ENCODE measurements around the gene PPP1R10.
A peak's percentile ranks its signal among the peaks of the same experiment; 100 is the strongest.

PPP1R10 gene

DNA sequence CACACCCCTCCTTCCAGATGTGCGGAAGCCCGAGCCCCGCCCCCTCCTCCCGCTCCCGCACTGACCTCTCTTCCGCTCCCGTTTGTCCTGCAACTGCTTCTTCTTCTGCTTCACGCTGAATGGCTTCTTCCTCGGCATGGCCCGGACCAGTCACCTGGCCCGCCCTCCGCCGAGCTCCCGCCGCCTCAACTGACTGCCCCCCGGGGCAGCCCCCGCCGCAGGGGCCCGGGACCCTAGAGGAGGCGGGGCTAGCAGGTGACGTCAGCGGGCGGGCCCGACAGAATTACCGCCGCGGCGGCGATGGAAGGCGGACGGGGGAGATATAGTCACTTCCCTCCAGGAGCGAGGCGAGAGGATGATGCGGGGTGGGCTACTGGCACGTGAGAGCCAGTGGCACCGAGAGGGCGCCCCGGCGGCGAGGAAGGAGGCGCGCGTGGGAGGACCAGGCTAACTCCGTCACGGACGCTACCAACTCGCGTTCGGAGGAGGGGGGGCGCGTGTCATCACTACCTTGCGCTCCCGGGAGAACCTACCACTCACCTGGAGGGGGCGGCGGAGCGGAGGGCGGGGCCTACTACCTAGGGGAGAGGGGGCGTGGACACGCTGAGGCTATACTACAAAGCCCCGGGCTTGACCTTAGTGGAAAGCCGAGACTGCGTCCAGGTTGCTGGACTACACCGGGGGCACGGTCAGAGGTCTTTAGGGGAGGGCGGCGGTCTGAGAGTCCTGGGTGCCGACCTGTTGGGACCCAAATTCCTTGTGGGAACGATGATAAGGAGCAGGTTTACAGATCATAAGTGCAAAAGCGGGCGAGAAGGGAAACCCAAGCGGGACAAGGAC, 60.8 kb downstream of the PPP1R10 start, which contains the start of gene GNL1:
GNL1 (minus strand) TSS at position 424 of the 840 bp plus-strand sequence; CDS start at position 138, 286 bp downstream.
- peak within 1 kb of the TSS; percentile 77 for H3K4me3 ChIP-seq (ENCODE audit: low read length)
- TF ChIP-seq, protein P1, sequence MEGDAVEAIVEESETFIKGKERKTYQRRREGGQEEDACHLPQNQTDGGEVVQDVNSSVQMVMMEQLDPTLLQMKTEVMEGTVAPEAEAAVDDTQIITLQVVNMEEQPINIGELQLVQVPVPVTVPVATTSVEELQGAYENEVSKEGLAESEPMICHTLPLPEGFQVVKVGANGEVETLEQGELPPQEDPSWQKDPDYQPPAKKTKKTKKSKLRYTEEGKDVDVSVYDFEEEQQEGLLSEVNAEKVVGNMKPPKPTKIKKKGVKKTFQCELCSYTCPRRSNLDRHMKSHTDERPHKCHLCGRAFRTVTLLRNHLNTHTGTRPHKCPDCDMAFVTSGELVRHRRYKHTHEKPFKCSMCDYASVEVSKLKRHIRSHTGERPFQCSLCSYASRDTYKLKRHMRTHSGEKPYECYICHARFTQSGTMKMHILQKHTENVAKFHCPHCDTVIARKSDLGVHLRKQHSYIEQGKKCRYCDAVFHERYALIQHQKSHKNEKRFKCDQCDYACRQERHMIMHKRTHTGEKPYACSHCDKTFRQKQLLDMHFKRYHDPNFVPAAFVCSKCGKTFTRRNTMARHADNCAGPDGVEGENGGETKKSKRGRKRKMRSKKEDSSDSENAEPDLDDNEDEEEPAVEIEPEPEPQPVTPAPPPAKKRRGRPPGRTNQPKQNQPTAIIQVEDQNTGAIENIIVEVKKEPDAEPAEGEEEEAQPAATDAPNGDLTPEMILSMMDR (conservative IDR thresholded peaks at IDR 0.05; ENCODE audit: low read depth, low read length): no peak
- DNase-seq (ENCODE audit: low read depth): peak; percentile 67

GRCh38 chr6:30555816-30556065, 61.3 kb downstream of the PPP1R10 start:
- DNase-seq (ENCODE audit: low read depth): no peak
- peak overlapping the region; percentile 77 for H3K4me3 ChIP-seq (ENCODE audit: low read length)
- TF ChIP-seq, protein P1 (conservative IDR thresholded peaks at IDR 0.05; ENCODE audit: low read depth, low read length): no peak

GRCh38 chr6:30554962-30555815, 61.9 kb downstream of the PPP1R10 start:
- H3K4me3 ChIP-seq (ENCODE audit: low read length): peak overlapping the region; percentile 77
- TF ChIP-seq, protein P1 (conservative IDR thresholded peaks at IDR 0.05; ENCODE audit: low read depth, low read length): no peak
- no peak for DNase-seq (ENCODE audit: low read depth)

- DNase-seq (ENCODE audit: low read depth): no peak
- no peak overlapping the region for H3K4me3 ChIP-seq (ENCODE audit: low read length)
- TF ChIP-seq, protein P1 (conservative IDR thresholded peaks at IDR 0.05; ENCODE audit: low read depth, low read length): no peak
These were observed 62.6 kb downstream of the PPP1R10 start for GRCh38 chr6:30554404-30554803.
